ENCODE results near the gene DPH1. TPM values are rescaled to one million over a fixed set of nuclear protein-coding genes. Genes with fewer than 3 reads are reported as not detected.

DPH1 gene
- total RNA-seq, 4 donors from 2014 or later, result 23.5 to 33.7 (median 25.0) TPM

DNA sequence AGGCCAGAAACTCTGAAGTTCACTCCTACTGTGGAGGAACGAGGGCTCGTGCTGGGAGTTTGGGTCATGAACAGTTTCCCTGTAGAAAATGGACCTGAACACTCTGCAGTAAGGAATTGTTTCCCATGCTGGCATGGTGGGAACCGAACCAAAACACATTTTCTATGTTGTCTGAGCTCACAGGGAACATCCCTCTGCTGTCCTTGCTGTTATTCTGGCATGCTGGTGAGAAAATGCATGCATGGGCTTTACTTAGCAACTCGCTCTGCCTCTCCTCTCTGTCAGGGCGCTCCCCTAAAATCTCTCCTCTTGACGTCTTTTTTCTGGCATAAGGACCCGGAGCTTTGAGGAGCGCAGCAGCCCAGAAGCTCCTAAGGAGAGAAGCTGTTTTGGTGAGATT, 10.2 kb upstream of the DPH1 start:
- TF ChIP-seq CTCF (IDR thresholded peaks at IDR 0.05; ENCODE audit: low read depth), result no peak

- no peak for TF ChIP-seq CTCF (IDR thresholded peaks at IDR 0.05; ENCODE audit: low read depth)
These were observed 9.2 kb upstream of the DPH1 start for GRCh38 chr17:2020721-2021120.

DNA sequence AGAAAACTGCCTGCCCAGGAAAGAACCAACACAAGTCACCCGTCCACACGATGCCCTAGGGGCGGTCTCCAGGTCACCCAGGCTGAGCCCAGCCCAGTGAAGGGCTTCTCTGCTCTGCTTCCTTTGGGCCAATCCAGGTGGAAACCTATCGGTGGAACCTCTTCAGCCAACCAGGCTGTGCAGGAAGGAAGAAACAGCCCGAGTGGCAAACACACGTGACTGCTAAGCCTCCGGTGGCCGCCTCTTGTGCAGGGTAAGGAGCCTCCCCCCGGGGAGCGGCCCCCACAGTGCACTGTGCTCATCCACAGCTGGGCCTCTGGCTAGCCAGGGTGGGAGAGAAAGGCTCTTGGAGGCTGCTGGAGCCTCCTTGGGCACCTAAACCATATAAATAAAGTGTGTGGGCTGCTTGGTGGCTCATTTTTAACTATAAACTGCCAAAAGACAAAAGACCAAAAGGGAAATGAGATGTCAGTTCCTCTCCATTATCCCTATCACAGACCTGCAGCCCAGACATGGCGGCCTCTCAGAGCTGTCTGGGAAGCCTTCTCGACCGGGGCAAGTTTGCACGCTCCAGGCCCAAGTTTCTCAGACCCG, 7.2 kb upstream of the DPH1 start:
- no peak for TF ChIP-seq CTCF (IDR thresholded peaks at IDR 0.05; ENCODE audit: low read depth)

GRCh38 chr17:2023256-2023655, 6.7 kb upstream of the DPH1 start:
- TF ChIP-seq CTCF (IDR thresholded peaks at IDR 0.05; ENCODE audit: low read depth), result no peak

DNA sequence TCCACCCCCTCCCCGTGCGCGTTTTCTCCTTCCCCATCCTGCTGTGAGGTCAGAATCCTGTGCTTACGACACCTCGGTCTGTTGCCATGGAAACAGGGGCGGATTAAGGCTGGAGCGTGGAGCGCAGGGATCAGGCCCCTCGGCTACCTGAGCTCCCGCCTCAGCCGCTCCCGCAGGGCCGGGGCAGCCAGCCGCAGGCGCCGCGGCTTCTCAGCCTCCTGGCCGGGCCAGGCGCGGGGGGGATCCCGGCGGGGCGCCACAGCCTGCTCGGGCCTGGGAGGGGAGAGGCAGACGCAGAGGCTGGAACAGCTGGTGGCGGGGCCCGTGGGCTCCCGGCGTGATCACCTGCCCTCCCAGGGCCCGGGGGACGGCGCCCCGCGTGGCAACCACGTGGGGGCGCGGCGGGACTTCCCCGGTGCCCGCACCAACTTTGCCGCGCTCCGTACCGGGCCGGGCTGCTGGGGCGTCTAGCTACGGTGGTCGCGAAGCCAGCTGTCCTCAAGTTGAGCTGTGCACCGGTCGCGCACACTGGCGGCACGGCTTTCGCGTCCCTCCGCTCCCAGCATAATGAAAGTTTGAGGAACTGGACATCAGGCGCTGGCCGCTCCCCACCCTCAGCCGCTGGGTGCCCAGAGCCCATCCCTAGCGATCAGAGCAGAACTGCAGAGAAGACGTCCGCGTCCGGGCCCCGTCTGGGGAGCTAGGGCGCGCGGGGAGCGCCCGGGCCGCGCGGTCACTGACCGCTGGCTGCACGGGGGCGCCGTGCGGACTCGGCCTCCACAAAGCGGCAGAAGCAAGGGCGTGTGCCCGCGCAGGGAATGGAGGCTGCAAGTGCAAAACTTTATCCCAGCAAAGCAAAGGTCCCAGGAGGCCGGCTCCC, 6.0 kb upstream of the DPH1 start:
- no peak for TF ChIP-seq CTCF (IDR thresholded peaks at IDR 0.05; ENCODE audit: low read depth)

DNA sequence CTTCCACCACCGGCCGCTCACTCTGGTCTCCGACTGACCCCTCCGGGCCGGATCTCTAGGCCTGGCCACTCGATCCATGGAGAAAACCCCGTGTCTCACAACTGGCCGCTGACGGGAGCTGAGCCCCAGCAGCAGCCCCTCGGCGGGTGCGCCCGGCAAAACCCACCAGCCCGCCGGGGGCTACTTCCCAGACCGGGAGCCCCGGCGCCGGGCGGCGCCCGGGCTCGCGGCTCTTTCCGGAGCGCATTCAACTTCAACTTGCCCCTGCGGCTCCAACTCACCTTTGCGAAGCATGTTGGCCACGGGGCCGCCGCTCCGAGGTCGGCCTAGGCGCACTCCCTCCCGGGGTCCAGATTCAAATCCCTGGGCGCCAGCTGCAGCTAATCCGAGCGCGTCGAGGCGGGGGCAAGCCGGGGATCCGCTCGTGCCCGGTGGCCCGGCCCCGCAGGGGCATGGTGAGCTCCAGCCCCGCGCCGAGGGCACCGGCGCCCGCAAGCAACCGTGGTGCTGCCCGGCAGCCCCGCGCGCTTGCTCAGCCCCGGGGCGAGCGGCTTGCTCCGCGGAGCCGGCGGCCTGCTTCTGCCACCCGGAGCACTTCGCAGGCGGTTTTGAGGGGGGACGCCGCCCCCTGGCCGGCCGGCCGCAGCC, 5.3 kb upstream of the DPH1 start:
- TF ChIP-seq CTCF (IDR thresholded peaks at IDR 0.05; ENCODE audit: low read depth), result no peak

- no peak for TF ChIP-seq CTCF (IDR thresholded peaks at IDR 0.05; ENCODE audit: low read depth)
These were observed 4.7 kb upstream of the DPH1 start, which contains the start of gene RTN4RL1 for GRCh38 chr17:2025220-2025621. Gene RTN4RL1, minus strand, starts transcription at chr17:2025334. Its CDS starts 469 bp downstream, at chr17:2024865.
